Eye (tissue), 1 donor: ENCODE data around the gene MAD1L1.
"Not testable (repeated sequence)": the region's sequence is repeated elsewhere in the genome, so short reads cannot be mapped to it uniquely, and the experiment has no call there.

Experiments used
- DNase-seq: peaks from one replicate; pipeline ENCODE4 v3.0.0-alpha.2; 2015

The MAD1L1 gene

DNA sequence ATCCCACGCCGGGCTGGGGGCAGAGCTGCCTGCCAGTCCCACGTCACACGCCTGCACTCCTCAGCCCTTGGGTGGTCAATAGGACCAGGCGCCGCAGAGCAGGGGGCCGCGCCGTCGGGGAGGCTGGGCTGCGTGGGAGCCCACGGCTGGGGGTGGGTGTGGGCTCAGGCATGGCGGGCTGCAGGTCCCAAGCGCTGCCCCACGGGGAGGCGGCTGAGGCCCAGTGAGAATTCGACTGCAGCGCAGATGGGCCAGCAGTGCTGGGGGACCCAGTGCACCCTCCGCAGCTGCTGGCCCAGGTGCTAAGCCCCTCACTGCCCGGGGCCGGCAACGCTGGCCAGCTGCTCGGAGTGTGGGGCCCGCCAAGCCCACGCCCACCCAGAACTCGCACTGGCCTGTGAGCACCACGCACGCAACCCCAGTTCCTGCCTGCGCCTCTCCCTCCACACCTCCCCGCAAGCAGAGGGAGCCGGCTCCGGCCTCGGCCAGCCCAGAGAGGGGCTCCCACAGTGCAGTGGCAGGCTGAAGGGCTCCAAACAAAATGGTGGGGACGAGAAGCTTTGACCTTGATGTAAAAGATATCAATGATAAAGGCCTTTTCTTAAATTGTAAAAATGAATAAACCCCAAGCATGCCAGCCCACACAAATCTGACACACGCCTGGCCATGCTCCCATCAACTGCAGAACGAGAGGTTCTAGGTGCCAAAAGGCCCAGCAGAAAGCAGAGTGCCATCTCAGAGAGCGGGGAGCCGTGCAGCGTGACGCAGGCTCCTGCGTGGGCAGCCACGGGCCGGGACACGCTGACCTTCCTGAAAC lies 255.5 kb downstream of the MAD1L1 start:
- no peak for DNase-seq

DNA sequence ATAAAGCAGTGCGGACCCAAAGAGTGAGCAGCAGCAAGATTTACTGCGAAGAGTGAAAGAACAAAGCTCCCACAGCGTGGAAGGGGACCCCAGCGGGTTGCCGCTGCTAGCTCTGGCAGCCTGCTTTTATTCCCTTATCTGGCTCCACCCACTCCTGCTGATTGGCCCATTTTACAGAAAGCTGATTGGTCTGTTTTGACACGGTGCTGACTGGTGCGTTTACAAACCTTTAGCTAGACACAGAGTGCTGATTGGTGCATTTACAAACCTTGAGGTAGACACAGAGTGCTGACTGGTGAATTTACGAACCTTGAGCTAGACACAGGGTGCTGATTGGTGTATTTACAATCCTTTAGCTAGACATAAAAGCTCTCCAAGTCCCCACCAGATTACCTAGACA lies 256.2 kb downstream of the MAD1L1 start:
- not testable (repeated sequence) for DNase-seq

DNA sequence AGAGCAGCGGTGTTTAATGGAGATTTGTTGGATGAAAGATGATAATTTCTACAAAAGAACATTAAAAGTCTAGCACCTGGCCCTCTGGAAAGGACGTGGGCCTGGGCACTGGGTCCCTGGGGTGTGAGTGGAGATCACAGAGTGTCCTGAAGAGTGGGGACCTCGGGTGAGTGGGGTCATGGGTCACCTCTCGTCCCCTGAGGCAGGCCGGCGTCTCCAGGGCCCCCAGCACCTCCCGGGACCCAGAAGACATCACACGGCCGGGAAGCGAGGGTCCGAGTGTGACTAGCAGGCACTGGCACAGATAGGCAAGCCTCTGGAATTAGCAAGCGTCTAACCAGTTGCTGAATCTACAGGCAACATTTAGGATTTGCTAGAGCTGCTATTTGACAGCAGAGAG lies 257.2 kb downstream of the MAD1L1 start:
- no peak for DNase-seq

GRCh38 chr7:1975179-1975578 lies 257.6 kb downstream of the MAD1L1 start:
- DNase-seq, result no peak

DNA sequence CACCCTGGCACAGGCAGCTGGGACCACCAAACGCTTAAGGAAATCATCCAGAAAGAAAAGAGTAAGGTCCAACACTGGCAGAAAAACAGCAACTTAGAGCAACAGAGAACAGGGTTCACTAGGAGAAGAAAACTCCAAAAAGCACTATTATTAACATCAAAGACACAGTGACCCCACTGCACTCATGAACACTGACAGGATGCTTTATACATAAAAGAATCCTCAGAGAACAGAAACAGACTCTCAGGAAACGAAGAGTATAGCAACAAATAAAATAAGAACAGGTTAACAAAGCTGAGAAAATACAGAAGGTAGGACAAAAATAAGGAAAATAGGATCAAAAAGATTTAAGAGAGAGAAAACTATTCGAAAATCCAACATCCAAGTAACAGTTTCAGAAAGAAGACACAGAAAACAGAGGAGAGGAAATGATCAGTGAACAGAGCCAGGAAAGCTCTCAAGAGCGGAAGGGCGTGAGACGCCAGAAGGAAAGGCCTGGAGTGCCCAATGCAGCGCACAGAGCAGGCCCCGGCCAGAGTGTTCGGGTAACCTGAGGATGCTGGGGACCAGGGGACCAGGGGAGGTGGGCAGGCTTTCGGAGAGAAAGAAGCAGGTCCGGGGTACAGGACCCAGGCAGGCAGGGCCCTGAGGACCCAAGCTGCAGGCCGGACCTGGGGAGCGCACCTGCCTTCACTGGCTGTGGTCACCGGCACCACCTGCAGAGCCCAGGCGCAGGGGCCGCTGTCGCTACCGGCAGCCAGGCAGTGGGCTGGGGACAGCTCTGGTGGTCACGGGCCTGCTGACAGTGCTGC lies 258.2 kb downstream of the MAD1L1 start:
- no peak for DNase-seq

DNA sequence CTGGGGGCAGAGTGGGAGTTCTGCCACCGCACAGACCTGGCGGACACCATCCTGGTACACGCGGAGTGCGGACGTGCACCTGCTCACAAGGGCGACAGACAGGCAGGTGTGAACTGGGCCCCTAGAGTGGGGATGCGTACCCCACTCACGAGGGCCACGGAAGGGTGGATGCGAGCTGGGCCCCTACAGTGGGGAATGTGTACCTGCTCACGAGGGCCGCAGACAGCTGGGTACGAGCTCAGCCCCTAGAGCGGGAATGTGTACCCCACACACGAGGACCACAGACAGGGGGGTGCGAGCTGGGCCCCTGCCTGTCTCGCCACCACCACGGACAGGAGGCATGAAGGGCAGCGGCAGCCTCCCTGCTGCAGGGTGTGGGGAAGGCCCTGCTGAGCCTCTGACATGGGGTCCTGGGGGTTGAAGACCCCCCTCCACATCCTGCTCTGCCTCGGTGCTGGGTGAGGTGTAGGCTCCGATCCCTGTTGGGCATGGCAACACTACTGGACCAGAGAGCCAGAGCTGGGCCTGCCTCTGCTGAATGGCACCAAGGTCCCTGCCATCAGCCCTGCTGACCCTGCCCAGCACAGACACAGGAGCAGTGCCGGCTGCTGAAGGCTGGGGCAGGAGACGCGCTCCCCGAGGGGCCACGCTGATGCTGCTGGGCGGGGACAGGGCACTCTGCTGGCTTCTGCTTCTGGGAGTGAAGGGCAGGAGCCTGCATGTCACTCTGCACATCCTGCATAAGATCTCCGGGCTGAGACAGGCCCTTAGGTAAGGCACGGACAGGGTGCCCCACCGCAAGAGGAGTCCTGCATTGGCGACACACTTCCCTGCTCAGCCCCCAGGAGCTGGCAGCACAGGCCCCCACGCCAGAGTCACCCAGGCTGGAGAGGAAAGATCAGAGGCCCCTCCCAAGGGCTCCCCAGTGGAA lies 259.2 kb downstream of the MAD1L1 start:
- DNase-seq, result no peak

- DNase-seq, result peak; percentile 47
Observed at GRCh38 chr7:1972744-1973143, 260.0 kb downstream of the MAD1L1 start.

DNA sequence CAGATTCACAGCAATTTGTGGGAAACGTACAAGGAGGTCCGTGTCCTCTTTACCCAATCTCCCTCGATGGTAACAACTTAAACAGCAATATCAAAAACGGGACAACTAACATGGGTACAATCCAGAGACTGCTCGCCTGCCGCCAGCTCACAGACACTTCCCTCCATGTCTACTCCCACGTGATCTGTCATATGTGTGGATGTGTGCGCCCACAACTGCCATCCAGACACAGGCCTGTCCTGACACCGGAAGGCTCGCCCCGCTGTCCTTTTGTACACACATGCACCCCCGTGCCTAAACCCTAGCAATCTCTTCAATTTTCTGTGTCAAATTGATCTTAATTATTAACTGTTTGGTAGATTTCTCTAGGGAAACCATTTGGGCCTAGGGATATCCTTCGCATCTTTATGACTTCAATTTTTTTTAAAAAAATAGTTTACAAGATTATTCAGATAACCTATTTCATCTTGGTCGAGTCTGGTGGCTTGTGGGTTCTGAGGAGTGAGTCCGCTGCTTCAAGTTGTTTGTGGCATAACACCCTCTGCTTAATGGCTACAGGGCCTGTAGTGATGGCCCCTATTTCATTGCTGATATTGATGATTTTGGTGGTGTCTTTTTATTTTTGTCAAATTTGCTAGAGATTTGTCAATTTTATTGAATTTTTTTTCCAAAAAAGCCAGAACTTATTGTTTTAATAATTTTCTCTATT lies 260.6 kb downstream of the MAD1L1 start:
- no peak for DNase-seq

- DNase-seq, result no peak
Observed at GRCh38 chr7:1970895-1971294, 261.9 kb downstream of the MAD1L1 start.

DNA sequence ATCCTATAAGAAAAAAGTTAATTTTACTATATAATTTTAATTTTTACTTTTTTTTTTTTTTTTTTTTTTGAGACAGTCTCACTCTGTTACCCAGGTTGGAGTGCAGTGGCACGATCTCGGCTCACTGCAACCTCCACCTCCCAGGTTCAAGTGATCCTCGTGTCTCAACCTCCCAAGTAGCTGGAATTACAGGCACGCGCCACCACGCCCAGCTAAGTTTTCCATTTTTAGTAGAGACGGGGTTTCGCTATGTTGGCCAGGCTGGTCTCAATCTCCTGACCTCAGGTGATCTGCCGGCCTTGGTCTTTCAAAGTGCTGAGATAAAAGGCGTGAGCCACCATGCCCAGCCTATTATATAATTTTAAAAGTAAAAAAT lies 262.5 kb downstream of the MAD1L1 start:
- not testable (repeated sequence) for DNase-seq

GRCh38 chr7:1969459-1970284 lies 263.1 kb downstream of the MAD1L1 start:
- no peak for DNase-seq

- no peak for DNase-seq
Observed at GRCh38 chr7:1968397-1969111, 264.2 kb downstream of the MAD1L1 start.

DNA sequence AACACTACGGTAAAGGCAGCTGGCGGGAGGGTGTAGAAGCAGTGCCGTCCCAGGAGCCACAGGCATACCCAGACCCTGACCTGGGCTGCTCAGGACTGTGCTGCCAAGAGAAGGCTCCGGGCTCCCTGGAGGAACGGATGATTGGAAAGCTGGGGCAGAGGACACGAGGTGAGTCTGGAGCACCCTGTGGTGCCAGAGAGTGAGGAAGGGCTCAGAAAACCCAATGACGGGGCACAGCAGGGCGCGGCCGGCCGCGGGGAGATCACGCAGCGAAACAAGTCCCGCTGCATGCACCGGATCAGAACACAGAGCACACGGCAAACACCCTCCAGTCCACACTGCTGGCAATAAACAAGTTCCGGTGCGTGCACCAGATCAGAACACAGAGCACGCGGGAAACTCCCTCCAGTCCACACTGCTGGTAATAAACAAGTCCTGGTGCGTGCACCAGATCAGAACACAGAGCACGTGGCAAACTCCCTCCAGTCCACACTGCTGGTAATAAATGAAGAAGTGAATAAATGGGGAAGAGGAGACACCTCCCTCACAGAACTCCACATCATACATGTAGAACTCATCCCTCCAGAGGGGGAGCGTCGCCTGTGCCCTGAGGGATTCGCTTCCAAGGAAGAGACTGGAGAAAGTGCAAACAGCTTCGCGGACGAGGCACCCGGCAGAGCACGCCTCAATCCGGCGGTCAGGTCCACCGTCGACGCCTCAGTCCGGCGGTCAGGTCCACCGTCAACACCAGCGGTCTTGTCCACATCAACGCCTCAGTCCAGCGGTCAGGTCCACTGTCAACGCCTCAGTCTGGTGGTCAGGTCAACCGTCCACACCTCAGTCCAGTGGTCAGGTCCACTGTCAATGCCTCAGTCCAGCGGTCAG lies 265.0 kb downstream of the MAD1L1 start:
- no peak for DNase-seq

- DNase-seq, result no peak
Observed at GRCh38 chr7:1966631-1967200, 266.0 kb downstream of the MAD1L1 start.

DNA sequence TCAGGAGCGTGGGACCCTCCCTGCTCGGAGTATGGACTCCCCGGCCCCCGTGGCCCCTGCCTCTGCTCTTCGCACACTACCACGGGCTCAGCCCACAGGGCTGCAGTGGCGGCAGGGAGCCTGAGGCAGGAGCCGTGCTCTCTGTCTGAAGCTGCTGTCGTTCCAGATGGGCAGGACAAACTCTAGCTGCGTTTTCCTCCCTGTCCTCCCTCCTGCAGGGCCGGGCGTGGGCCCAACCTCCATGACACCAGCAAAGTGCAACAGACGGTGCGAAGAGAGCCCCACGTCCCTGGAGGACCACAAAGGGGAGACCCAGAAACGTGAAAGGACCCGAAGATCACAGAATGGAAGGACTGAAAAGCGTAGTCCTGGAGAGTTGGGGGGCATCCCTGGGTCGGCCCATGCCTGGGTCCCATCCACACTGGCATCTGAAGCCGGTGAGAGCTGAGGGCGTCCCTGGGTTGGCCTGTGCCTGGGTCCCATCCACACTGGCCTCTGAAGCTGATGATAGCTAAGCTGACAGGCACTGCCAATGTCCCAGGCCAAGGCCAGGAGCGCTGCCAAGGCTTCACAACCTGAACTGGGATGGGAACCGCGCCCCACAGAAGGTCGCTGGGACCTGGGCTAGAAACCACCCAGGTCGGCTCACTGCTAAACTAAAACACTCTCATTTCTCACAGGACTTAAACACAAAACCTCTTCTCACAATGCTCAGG lies 267.0 kb downstream of the MAD1L1 start:
- DNase-seq, result no peak

GRCh38 chr7:1964913-1965578 lies 267.7 kb downstream of the MAD1L1 start:
- no peak for DNase-seq

- no peak for DNase-seq
Observed at GRCh38 chr7:1964211-1964912, 268.4 kb downstream of the MAD1L1 start.
